SK-N-SH treated with all-trans-retinoic acid at 6 μM for 48 hours (cell line): ENCODE measurements around the gene AKT1.

Source experiments
- ATAC-seq: fragments of 200-7000 bp; cut with Tn5 transposase; 3 replicates; pipeline ENCODE4 v1.9.1; 2020; ENCODE audit warnings: mild to moderate bottlenecking, moderate library complexity
- ARNTL ChIP-seq: fragments of 450-650 bp; formaldehyde crosslinking; IDR thresholded peaks from 2 replicates; pipeline ENCODE4 v1.5.0; 2020; ENCODE audit warnings: low read depth, mild to moderate bottlenecking, moderate library complexity, borderline replicate concordance
- BACH2 ChIP-seq: fragments of 250-450 bp; sonication (Bioruptor Pico); IDR thresholded peaks from 2 replicates; pipeline ENCODE4 v1.9.0; 2021; ENCODE audit warnings: mild to moderate bottlenecking, borderline replicate concordance
- CSDC2 ChIP-seq: fragments of 250-450 bp; sonication (Bioruptor Pico); IDR thresholded peaks from 2 replicates; pipeline ENCODE4 v1.5.0; 2020; ENCODE audit warnings: mild to moderate bottlenecking, moderate library complexity
- ESRRG ChIP-seq: fragments of 250-450 bp; sonication (Bioruptor Pico); IDR thresholded peaks from 2 replicates; pipeline ENCODE4 v1.6.1; 2021; ENCODE audit warnings: mild to moderate bottlenecking
- PPARA ChIP-seq: fragments of 250-450 bp; sonication (Bioruptor Pico); IDR thresholded peaks from 2 replicates; pipeline ENCODE4 v1.5.0; 2020; ENCODE audit warnings: mild to moderate bottlenecking, borderline replicate concordance
- RARB ChIP-seq: fragments of 250-450 bp; sonication (Bioruptor Pico); IDR thresholded peaks from 2 replicates; pipeline ENCODE4 v1.8.0; 2021; ENCODE audit warnings: mild to moderate bottlenecking, moderate library complexity
- SNAI2 ChIP-seq: fragments of 250-450 bp; sonication (Bioruptor Pico); IDR thresholded peaks from 2 replicates; pipeline ENCODE4 v1.5.0; 2020; ENCODE audit warnings: mild to moderate bottlenecking, moderate library complexity
- TCF4 ChIP-seq: fragments of 250-450 bp; sonication (Bioruptor Pico); IDR thresholded peaks from 2 replicates; pipeline ENCODE4 v1.8.0; 2021; ENCODE audit warnings: mild to moderate bottlenecking, moderate library complexity, borderline replicate concordance
- TOX ChIP-seq: fragments of 250-450 bp; sonication (Bioruptor Pico); IDR thresholded peaks from 2 replicates; pipeline ENCODE4 v1.8.0; 2021; ENCODE audit warnings: mild to moderate bottlenecking, moderate library complexity, borderline replicate concordance
- ZC3H10 ChIP-seq: fragments of 250-450 bp; sonication (Bioruptor Pico); IDR thresholded peaks from 2 replicates; pipeline ENCODE4 v1.5.1; 2021; ENCODE audit warnings: mild to moderate bottlenecking, moderate library complexity
- ZFP3 ChIP-seq: fragments of 250-450 bp; sonication (Bioruptor Pico); IDR thresholded peaks from 2 replicates; pipeline ENCODE4 v1.5.0; 2020; ENCODE audit warnings: mild to moderate bottlenecking, moderate library complexity
- ZNF565 ChIP-seq: fragments of 450-650 bp; formaldehyde crosslinking; conservative IDR thresholded peaks from 2 replicates; pipeline ENCODE4 v1.5.0; 2020; ENCODE audit warnings: low read depth, mild to moderate bottlenecking, moderate library complexity
- ZNF70 ChIP-seq: fragments of 450-650 bp; formaldehyde crosslinking; IDR thresholded peaks from 2 replicates; pipeline ENCODE4 v1.5.0; 2020; ENCODE audit warnings: mild to moderate bottlenecking, moderate library complexity
- ZNF8 ChIP-seq: fragments of 450-650 bp; formaldehyde crosslinking; IDR thresholded peaks from 2 replicates; pipeline ENCODE4 v1.5.0; 2020; ENCODE audit warnings: mild to moderate bottlenecking, moderate library complexity
- TF ChIP-seq, protein P1 (sequence below): fragments of 250-450 bp; sonication (Bioruptor Pico); IDR thresholded peaks from 2 replicates; pipeline ENCODE4 v1.5.0; 2020; ENCODE audit warnings: mild to moderate bottlenecking, moderate library complexity
- TF ChIP-seq, protein P2 (sequence below): fragments of 250-450 bp; sonication (Bioruptor Pico); IDR thresholded peaks from 2 replicates; pipeline ENCODE4 v1.5.1; 2020; ENCODE audit warnings: low read depth, mild to moderate bottlenecking, moderate library complexity
- TF ChIP-seq, protein P3 (sequence below): fragments of 250-450 bp; sonication (Bioruptor Pico); IDR thresholded peaks from 2 replicates; pipeline ENCODE4 v1.5.1; 2021; ENCODE audit warnings: mild to moderate bottlenecking, moderate library complexity
- TF ChIP-seq, protein P4 (sequence below): fragments of 250-450 bp; sonication (Bioruptor Pico); IDR thresholded peaks from 2 replicates; pipeline ENCODE4 v1.8.0; 2020; ENCODE audit warnings: mild to moderate bottlenecking, moderate library complexity, borderline replicate concordance
- TF ChIP-seq, protein P5 (sequence below): fragments of 250-450 bp; sonication (Bioruptor Pico); IDR thresholded peaks from 2 replicates; pipeline ENCODE4 v1.8.0; 2021; ENCODE audit warnings: low read depth, mild to moderate bottlenecking, moderate library complexity, borderline replicate concordance

Gene AKT1

DNA sequence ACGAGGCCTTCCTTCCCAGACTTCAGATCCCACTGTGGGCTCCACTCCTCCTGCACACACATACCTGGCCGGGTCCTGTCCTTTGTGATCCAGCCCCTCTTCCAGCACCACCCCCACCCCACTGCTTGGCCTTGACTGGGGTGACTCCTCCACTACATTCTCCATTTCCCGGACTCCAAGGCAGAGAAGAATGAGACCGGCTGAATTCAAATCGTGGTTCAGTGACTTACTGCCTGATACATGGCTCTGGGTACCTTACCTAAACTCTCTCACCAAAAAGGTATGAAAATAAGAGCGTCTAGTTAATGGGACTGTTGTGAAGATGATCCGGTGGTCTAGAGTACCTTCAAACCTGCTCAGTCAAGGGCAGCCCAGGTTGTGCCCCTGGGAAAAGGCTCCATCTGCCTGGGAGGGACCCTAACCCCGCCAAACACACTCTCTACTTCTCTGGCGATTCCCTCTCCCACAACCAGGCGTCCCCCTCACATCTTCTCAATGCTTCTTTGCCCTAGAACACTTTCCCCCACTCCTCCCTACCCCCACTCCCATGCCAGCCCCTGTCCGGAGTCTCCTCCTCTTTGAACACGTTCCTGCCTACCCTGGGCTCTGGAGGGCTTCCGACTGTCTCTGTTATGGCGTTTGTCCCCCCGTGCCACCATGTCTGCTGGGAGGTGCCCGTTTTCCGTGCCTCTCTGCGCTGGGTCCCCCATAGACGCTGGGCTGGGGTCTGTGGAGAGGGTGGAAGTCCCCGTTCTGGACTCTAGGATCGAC is 3.9 kb upstream of the AKT1 start (continued):
- TF ChIP-seq RARB, result no peak
- TF ChIP-seq ZNF8, result no peak
- no peak for TF ChIP-seq ZNF565 (CRISPR knock-in tag)
- TF ChIP-seq ZC3H10 (CRISPR knock-in tag), result no peak
- no peak for TF ChIP-seq ZNF70

DNA sequence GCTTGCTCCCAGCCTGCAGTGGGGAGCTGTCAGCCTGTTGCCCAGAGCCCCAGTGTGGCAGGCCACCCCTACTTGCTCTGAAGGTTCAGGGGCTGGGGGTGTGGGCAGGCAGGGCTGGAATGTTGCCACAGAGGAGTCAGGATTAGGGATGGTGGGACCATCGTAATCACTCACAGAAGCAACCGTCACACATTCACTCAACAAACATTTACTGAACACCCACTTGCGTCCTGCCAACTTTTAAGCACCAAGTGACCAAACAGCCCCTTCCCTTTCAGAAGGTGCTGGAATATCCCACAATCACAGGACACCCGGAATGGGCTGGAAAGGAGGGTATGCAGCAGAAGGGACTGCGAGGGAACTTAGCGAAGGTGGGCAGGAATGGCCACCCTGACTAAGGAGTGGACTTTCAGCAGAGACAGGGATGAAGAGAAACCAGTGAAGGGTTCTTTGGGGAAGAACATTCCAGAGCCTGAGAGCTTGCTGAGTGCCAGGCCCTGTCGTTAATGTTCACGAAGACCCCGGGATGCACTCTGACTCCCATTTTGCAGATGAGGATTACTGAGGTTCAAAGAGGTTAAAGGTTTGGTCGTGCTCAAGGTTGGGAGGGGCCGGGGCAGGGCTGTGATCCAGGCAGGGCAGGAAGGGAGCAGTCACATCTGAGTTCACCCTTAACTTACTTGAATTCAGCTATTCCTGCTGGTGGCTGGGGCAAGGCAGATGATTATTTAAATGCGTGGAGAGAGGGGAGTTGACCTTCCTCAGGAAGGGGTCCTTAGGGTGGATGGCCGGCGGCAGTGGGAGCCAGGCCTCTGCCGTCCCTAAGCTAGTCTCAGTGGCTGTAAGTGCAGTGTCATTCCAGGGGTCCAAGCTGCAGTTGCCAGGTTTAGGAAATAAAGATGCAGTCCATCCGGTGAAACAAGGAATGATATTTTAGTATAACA is 3.0 kb upstream of the AKT1 start:
- TF ChIP-seq ZNF565 (CRISPR knock-in tag) (no peak), ZC3H10 (CRISPR knock-in tag) (no peak), TCF4 (CRISPR knock-in tag) (no peak), SNAI2 (CRISPR knock-in tag) (no peak), ZNF8 (no peak), RARB (no peak), ESRRG (CRISPR knock-in tag) (no peak), ZFP3 (no peak), CSDC2 (no peak)
- TF ChIP-seq, protein P1, sequence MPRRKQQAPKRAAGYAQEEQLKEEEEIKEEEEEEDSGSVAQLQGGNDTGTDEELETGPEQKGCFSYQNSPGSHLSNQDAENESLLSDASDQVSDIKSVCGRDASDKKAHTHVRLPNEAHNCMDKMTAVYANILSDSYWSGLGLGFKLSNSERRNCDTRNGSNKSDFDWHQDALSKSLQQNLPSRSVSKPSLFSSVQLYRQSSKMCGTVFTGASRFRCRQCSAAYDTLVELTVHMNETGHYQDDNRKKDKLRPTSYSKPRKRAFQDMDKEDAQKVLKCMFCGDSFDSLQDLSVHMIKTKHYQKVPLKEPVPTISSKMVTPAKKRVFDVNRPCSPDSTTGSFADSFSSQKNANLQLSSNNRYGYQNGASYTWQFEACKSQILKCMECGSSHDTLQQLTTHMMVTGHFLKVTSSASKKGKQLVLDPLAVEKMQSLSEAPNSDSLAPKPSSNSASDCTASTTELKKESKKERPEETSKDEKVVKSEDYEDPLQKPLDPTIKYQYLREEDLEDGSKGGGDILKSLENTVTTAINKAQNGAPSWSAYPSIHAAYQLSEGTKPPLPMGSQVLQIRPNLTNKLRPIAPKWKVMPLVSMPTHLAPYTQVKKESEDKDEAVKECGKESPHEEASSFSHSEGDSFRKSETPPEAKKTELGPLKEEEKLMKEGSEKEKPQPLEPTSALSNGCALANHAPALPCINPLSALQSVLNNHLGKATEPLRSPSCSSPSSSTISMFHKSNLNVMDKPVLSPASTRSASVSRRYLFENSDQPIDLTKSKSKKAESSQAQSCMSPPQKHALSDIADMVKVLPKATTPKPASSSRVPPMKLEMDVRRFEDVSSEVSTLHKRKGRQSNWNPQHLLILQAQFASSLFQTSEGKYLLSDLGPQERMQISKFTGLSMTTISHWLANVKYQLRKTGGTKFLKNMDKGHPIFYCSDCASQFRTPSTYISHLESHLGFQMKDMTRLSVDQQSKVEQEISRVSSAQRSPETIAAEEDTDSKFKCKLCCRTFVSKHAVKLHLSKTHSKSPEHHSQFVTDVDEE (CRISPR knock-in tag), result no peak
- TF ChIP-seq, protein P2, sequence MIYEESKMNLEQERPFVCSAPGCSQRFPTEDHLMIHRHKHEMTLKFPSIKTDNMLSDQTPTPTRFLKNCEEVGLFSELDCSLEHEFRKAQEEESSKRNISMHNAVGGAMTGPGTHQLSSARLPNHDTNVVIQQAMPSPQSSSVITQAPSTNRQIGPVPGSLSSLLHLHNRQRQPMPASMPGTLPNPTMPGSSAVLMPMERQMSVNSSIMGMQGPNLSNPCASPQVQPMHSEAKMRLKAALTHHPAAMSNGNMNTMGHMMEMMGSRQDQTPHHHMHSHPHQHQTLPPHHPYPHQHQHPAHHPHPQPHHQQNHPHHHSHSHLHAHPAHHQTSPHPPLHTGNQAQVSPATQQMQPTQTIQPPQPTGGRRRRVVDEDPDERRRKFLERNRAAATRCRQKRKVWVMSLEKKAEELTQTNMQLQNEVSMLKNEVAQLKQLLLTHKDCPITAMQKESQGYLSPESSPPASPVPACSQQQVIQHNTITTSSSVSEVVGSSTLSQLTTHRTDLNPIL (CRISPR knock-in tag), result no peak
- TF ChIP-seq, protein P3, sequence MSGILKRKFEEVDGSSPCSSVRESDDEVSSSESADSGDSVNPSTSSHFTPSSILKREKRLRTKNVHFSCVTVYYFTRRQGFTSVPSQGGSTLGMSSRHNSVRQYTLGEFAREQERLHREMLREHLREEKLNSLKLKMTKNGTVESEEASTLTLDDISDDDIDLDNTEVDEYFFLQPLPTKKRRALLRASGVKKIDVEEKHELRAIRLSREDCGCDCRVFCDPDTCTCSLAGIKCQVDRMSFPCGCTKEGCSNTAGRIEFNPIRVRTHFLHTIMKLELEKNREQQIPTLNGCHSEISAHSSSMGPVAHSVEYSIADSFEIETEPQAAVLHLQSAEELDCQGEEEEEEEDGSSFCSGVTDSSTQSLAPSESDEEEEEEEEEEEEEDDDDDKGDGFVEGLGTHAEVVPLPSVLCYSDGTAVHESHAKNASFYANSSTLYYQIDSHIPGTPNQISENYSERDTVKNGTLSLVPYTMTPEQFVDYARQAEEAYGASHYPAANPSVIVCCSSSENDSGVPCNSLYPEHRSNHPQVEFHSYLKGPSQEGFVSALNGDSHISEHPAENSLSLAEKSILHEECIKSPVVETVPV (CRISPR knock-in tag), result no peak
- ATAC-seq, result no peak

DNA sequence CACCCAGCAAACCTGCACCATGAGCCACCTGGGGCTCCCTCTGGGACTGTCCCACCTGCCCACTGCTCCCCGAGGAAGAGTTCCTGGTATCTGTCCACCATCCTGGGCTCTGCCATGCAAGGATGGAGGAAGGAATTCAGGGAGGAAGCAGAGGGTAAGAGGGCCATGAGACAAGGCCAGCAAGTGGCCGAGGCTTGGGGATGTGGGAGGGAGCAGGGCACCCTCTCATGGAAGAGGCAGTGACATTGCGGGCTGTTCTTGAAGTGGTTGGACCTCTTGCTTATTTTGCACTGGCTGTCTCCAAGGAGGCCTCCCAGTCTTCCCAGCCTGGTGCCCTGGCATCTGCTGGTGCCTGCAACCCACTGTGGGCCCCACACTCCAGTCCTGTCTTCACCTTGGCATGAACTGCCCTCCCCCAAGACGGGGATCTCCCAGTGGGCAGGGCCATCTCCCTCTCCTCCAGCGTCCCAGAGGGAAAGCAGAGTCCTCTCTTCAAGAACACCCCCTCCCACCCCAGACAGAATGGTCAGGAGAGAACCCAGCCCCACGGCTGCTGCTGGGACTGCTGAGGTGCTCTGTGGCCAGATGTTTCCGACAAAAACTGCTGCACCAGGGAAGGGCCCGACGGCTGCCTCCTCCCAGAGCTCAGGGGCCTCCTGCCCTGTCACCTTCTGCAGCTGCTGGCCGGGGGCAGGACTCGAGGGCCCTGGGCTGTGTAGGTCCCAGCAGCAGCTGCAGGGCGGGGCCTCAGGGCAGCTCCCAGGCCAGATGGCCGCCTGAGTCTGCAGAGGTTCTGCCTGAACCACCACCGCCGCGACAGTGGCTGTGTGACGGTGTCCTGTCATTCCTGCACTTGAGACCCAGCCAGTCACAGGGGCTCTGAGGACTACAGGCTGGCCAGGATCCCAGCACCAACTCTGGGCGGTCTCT is 1.8 kb upstream of the AKT1 start:
- no peak for ATAC-seq
- TF ChIP-seq, protein P4, sequence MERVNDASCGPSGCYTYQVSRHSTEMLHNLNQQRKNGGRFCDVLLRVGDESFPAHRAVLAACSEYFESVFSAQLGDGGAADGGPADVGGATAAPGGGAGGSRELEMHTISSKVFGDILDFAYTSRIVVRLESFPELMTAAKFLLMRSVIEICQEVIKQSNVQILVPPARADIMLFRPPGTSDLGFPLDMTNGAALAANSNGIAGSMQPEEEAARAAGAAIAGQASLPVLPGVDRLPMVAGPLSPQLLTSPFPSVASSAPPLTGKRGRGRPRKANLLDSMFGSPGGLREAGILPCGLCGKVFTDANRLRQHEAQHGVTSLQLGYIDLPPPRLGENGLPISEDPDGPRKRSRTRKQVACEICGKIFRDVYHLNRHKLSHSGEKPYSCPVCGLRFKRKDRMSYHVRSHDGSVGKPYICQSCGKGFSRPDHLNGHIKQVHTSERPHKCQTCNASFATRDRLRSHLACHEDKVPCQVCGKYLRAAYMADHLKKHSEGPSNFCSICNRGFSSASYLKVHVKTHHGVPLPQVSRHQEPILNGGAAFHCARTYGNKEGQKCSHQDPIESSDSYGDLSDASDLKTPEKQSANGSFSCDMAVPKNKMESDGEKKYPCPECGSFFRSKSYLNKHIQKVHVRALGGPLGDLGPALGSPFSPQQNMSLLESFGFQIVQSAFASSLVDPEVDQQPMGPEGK (CRISPR knock-in tag), result no peak
- TF ChIP-seq CSDC2 (no peak), ZNF70 (no peak), RARB (no peak), ESRRG (CRISPR knock-in tag) (no peak), ARNTL (CRISPR knock-in tag) (no peak), SNAI2 (CRISPR knock-in tag) (no peak), ZC3H10 (CRISPR knock-in tag) (no peak), TOX (CRISPR knock-in tag) (no peak), BACH2 (CRISPR knock-in tag) (no peak), PPARA (CRISPR knock-in tag) (no peak)
- TF ChIP-seq, protein P1 (CRISPR knock-in tag), result no peak
- TF ChIP-seq, protein P5, sequence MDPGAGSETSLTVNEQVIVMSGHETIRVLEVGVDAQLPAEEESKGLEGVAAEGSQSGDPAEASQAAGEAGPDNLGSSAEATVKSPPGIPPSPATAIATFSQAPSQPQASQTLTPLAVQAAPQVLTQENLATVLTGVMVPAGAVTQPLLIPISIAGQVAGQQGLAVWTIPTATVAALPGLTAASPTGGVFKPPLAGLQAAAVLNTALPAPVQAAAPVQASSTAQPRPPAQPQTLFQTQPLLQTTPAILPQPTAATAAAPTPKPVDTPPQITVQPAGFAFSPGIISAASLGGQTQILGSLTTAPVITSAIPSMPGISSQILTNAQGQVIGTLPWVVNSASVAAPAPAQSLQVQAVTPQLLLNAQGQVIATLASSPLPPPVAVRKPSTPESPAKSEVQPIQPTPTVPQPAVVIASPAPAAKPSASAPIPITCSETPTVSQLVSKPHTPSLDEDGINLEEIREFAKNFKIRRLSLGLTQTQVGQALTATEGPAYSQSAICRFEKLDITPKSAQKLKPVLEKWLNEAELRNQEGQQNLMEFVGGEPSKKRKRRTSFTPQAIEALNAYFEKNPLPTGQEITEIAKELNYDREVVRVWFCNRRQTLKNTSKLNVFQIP (CRISPR knock-in tag), result no peak
- TF ChIP-seq, protein P2 (CRISPR knock-in tag), result no peak
